Fibroblast of skin of right biceps (primary cell): Measurements from ENCODE around the gene ADGB.
"Not testable (repeated sequence)": the region's sequence is repeated elsewhere in the genome, so short reads cannot be mapped to it uniquely, and the experiment has no call there.

Source experiments
- DNase-seq: peaks from one replicate; pipeline ENCODE4 v3.0.0-alpha.2; 2013

Gene ADGB

GRCh38 chr6:146598772-146599405 lies at the start of gene ADGB:
Gene ADGB, plus strand, starts transcription at chr6:146598972. Its CDS starts 69 bp downstream, at chr6:146599041.
- DNase-seq: peak; percentile 49

DNA sequence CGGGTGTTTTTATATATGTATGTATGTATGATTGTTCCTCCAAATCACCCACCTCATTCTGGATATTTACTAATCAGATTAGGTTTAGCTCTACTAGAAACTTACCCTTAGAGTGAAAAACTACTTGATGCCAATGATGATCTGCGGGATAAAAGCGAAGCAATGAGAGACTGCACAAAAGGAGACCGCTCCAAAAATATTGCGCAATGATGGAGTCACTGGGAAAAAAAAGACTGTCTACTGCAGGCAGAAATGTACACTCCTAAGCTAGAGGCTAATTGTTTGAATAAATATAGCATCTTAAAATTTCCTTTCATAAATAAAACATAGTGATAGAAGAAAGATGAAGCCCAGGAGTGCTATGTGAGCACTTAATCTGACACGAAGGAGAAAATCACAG lies 47.9 kb upstream of the ADGB start:
- DNase-seq: peak; percentile 36

DNA sequence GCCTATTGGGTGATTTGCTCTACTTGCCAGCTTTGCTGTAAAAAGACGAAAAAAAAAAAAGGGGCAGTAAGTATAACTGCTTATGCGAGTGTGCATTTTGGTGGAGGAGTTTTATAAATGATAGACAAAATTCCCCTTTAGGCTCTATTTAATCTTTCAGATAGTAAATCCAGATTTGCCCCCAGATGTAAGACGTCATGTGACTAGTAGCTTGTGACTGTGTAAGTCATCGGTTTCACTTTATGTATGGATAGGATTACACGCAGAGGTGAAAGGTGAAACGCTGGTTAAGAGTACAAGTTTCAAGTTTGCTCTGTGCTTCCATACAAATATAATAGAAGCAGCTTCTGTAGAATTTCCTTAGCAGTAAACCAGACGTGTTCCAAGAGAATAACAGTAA lies 47.2 kb upstream of the ADGB start:
- no peak for DNase-seq

GRCh38 chr6:146553377-146554135 lies 45.2 kb upstream of the ADGB start:
- no peak for DNase-seq

- DNase-seq: no peak
These were observed 38.2 kb upstream of the ADGB start for GRCh38 chr6:146560607-146561006.

- not testable (repeated sequence) for DNase-seq
These were observed 32.1 kb upstream of the ADGB start for GRCh38 chr6:146566661-146567060.

DNA sequence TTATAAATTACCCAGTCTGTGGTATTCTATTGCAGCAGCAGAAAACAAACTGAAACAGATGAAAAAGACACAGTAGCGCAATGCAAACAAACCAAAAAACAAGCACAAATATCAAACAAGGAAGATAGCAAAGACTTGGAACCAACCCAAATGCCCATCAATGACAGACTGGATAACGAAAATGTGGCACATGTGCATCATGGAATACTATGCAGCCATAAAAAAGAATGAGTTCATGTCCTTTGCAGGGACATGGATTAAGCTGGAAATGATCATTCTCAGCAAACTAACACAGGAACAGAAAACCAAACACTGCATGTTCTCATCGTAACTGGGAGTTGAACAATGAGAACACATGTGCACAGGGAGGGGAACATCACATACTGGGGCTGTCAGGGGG lies 30.2 kb upstream of the ADGB start:
- not testable (repeated sequence) for DNase-seq

DNA sequence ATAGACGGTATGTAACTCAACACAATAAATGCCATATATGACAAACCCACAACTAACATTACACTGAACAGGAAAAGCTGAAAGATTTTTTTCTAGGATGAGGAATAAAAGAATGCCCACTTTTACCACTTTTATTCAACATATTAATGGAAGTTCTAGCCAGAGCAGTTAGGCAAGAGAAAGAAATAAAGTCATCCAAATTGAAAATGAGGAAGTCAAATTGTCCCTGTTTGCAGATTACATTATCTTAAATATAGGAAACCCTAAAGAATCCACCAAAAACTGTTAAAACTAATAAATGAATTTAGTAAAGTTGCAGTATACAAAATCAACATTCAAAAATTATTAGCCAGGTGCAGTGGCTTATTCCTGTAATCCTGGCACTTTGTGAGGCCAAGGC lies 24.6 kb upstream of the ADGB start:
- no peak for DNase-seq

DNA sequence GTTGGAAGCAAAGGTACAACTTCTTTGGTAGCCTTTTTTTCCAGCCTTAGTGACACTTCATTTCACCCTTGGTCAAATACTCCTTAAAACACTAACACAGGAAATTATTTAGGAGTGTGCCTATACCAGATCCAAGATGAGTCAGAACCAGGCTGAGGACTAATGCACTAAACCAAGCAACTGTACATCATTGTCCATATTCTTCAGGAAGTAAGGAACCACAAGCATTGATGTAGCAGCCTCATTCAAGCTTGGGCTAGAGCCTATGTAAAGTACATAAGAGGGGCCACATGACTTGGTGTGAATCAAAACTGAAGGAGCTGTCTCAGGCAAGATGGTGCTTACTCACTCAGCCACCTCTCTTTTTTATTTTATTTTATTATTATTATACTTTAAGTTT lies 20.7 kb upstream of the ADGB start:
- peak; percentile 40 for DNase-seq

DNA sequence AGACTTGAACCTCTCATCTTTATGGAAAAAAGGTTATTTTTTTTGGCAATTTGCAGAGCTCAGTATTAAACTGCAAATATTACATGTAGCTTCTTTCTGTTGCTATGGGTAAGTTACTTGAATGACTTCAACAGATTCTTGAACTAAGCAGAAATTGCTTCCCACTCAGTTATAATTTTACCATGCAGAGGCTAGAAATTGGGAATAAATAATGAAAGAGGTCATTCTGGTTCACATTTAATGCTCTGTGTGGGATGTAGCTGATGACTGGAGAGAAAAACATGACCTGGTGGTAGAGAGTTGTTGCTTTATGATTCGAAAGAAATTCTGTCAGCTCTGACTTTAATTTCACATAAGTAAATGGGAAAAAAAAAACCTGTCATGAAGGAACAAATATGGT lies 16.8 kb upstream of the ADGB start:
- no peak for DNase-seq

- peak; percentile 2 for DNase-seq
These were observed 15.9 kb upstream of the ADGB start for GRCh38 chr6:146582857-146583256.

GRCh38 chr6:146583966-146584365 lies 14.8 kb upstream of the ADGB start:
- peak; percentile 23 for DNase-seq

DNA sequence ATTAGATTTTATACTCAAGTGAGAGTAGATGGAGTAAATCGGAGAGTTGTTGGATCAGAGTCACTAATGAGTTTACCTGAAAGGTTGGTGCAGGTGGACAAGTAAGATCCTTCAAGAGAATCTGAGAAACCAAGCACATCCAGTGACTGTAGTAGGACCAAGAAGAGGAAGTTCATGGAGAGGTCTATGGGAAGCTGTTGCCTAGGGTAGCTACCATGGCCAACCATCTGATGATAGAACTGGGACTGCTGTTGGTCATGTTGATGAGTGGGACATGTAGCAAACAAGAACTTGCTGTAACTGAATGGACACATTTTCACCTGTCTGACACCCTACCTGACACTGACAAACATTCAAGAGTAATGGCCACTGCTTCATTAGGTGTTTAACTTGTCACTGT lies 11.3 kb upstream of the ADGB start:
- DNase-seq: no peak

DNA sequence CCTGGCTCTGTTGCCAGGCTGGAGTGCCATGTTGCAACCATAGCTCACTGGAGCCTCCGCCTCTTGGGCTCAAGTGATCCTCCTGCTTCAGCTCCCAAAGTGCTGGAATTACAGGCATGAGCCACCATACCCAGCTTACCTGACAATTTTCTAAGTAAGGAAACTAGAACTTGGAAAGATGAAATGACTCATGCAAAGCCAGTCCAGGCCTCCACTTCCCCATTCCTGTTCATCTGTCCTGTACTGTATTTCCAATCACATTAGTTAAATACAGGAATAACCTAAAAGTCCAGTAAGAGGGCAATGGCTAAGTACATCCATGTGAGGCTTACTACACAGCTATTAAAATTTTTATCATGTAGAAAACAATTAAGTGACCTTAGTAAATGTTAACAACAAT lies 8.3 kb upstream of the ADGB start:
- no peak for DNase-seq

DNA sequence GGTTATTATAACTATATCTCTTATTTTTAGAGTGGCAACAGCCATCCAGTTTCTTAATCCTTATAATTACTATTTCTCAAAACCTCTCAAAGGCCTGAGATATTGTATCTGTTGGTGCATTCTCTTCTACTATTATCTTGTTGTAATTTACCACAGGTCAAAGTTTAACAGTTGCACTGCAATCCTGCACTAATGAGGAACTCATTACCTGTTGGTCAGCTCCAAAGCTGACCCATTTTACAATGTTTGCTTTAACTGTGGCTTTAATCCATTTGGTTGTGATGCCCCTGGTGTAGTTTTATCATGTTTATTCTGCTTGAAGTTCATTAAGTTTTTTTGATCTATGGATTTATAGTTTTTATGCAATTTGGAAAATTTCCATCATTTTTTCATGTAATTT lies 6.3 kb upstream of the ADGB start:
- DNase-seq: no peak

GRCh38 chr6:146593986-146594385 lies 4.8 kb upstream of the ADGB start:
- DNase-seq: no peak

DNA sequence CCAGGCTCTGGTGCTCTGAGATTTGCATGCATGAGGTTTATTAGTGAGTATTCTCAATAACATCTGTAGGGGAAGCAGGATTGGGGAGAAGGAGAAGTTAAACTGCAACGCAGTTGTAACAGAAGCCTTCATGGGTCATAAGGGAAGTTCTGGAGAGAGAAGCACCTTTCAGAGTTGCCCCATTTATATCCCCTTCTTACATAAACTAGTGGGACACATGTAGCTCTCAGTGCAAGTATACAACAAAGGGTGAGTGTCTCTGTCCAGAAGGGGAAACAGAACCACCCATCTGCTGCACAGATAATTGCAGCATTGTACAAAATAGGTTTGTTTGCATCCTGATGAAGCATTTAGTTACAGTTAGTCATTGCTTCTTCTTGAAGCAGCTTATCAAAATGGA lies 4.3 kb upstream of the ADGB start:
- DNase-seq: no peak

GRCh38 chr6:146595972-146596731 lies 2.6 kb upstream of the ADGB start:
- no peak for DNase-seq

DNA sequence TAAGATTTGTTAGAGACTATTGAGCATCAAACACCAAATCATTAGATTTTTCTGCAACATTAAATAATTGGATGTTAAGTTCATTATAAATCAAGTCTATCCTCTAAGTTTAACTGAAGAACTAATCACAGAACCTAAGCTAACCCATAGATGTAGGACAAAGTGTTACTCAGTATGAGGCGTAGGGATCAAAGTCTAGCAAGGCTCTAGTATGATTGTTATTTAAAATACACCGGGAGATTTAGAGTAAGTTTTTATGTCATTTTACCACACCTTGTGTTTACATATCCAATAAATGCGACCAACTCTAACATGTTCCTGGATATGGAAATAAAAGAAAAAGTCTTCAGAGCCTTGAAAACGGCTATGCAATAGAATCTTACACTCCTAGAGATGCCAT lies 2.6 kb downstream of the ADGB start:
- no peak for DNase-seq

- no peak for DNase-seq
These were observed 3.8 kb downstream of the ADGB start for GRCh38 chr6:146602526-146602925.

GRCh38 chr6:146613947-146614346 lies 15.2 kb downstream of the ADGB start:
- DNase-seq: no peak

- DNase-seq: no peak
These were observed 21.9 kb downstream of the ADGB start for GRCh38 chr6:146620655-146621054.

DNA sequence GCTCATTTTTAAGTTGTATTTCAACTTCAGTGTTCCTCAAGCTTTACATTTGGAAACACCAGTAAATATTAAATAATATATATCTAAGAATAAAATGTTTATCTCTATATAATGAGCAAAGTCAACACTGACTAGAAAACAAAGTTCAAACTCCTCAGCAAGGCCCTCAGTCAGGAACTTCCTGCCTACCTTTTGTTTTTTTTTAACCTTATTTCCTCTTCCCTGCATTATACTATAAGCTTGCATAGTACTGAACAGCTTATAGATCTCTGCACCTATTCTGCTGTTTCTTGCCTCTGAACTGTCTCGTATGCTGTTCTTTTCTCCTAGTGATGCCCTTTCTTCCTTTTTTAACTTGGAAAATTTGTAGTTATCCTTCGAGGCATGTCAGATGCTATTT lies 29.6 kb downstream of the ADGB start:
- DNase-seq: no peak

DNA sequence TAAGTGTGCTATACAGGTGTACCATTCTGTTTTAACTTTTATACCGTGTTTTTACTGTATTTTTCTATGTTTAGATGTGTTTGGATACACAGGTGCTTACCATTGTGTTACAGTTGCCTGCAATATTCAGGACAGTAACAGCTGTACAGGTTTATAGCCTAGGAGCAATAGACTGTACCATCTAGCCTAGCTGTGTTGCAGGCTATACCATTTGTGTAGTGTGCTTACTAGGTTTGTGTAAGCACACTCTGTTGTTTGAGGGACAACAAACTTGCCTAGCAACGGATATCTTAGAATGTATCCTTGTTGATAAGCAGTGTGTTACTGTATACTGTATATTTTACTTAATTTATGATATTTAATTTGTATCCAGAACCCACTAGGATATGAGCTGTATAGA lies 35.2 kb downstream of the ADGB start:
- no peak for DNase-seq
